Spleen (tissue), 11 donors: Measurements from ENCODE around the gene TP63. TPM values are rescaled to one million over a fixed set of nuclear protein-coding genes. Genes with fewer than 3 reads are reported as not detected.

Experiments used
- DNase-seq: peaks from one replicate; pipeline ENCODE4 v3.0.0-alpha.2; 2020
- H3K27ac ChIP-seq, 8 donors: fragments of 200-600 bp; sonication (generic) in 7 of 8; 1 replicate in 4 of 8; 2 replicates in 4 of 8; pipeline versions ENCODE4 v1.5.0 to v1.8.0; 2016 to 2021; ENCODE audit warnings: inconsistent platforms in 4 of 8, mild to moderate bottlenecking in 4 of 8, moderate library complexity in 1 of 8
- H3K27me3 ChIP-seq, 7 donors: fragments of 200-600 bp; sonication (generic) in 6 of 7; replicated peaks in 1 of 7; 1 replicate in 4 of 7; 2 replicates in 3 of 7; pipeline versions ENCODE4 v1.5.0 to v1.8.0; 2016 to 2021; ENCODE audit warnings: inconsistent platforms in 3 of 7, mild to moderate bottlenecking in 1 of 7
- H3K36me3 ChIP-seq, 6 donors: fragments of 200-600 bp; sonication (generic) in 5 of 6; 1 replicate in 4 of 6; 2 replicates in 2 of 6; pipeline versions ENCODE4 v1.5.0 to v1.8.0; 2016 to 2021; ENCODE audit warnings: inconsistent platforms in 2 of 6
- H3K4me1 ChIP-seq, 6 donors: fragments of 200-600 bp; sonication (generic) in 5 of 6; 1 replicate in 3 of 6; 2 replicates in 3 of 6; pipeline versions ENCODE4 v1.5.0 to v1.8.0; 2016 to 2021; ENCODE audit warnings: inconsistent platforms in 3 of 6
- H3K4me3 ChIP-seq, 8 donors: fragments of 200-600 bp; sonication (generic) in 7 of 8; 1 replicate in 4 of 8; 2 replicates in 4 of 8; pipeline versions ENCODE4 v1.5.0 to v1.8.0; 2016 to 2021; ENCODE audit warnings: inconsistent platforms in 4 of 8, mild to moderate bottlenecking in 4 of 8, moderate library complexity in 2 of 8
- H3K9me3 ChIP-seq, 8 donors: fragments of 200-600 bp; sonication (generic) in 7 of 8; 1 replicate in 4 of 8; 2 replicates in 4 of 8; pipeline versions ENCODE4 v1.5.0 to v1.8.0; 2016 to 2021; ENCODE audit warnings: inconsistent platforms in 4 of 8
- POLR2A ChIP-seq, 3 donors: fragments of 450-650 bp; IDR thresholded peaks; one replicate each; pipeline ENCODE4 v1.5.1; 2017; ENCODE audit warnings: antibody characterized with exemption in 3 of 3, mild to moderate bottlenecking in 1 of 3
- POLR2AphosphoS5 ChIP-seq, 3 donors: sonication (generic); formaldehyde crosslinking; IDR thresholded peaks; one replicate each; pipeline ENCODE4 v1.5.1; 2017; ENCODE audit warnings: antibody characterized with exemption in 3 of 3
- WGBS, 5 donors: extraction: QIAGEN DNeasy Blood & Tissue Kit in 3 of 5; methylation state at CpG; one replicate each; pipeline versions ENCODE4 v1.1.5 to v1.1.7; 2013 to 2018; 5-methylcytosine and 5-hydroxymethylcytosine counted together
- intact Hi-C: fragments of 100-400 bp; cut with DNase I; formaldehyde crosslinking; loops from one replicate; pipeline ENCODE4 v1.15.0; 2023; ENCODE audit warnings: low total_unique reads
- polyA plus RNA-seq, 3 donors: library from polyadenylated mRNA; stranded (reverse); fragments of 200-250 nt; gene quantifications; one replicate each; pipeline ENCODE4 v1.2.1, GENCODE V29; 2013
- total RNA-seq, 7 donors: library from RNA; depleted of rRNA in 3 of 7; stranded (reverse); fragments of >200 nt in 3 of 7; fragmentation: NEBNext Ultra II Directional in 4 of 7; extraction: Animal tissue kit (Norgen Biotek cat#: 25700) in 4 of 7; gene quantifications; one replicate each; pipeline versions ENCODE4 v1.1.0 to v1.2.1, GENCODE V29; 2016 to 2021
- TF ChIP-seq, protein P1 (sequence below), 11 experiments: fragments of 200-600 bp in 7 of 11; fragments of 450-650 bp in 4 of 11; sonication (generic) in 4 of 11; IDR thresholded peaks in 8 of 11; conservative IDR thresholded peaks in 3 of 11; 1 replicate in 7 of 11; 2 replicates in 4 of 11; pipeline versions ENCODE4 v1.4.0 to v1.8.0; 2016 to 2021; ENCODE audit warnings: antibody characterized with exemption in 11 of 11, inconsistent platforms in 4 of 11, mild to moderate bottlenecking in 1 of 11
- donor health status: healthy with polysubstance abuse.
- donor health status: DM: no; HTN: no; CAD: no; lungs with moderate emphysema.
- donor health status: DM: no; HTN: no; CAD: no.
- donor health status: Bipolar disorder and iron deficiency.
- donor health status: healthy.
- donor health status: DM: no; HTN: no; CAD: no.
- donor health status: DM: yes; HTN: yes; CAD: no.

Gene TP63
- total and polyA plus RNA-seq, 10 donors: 0.09 to 0.68 (median 0.29) TPM

DNA sequence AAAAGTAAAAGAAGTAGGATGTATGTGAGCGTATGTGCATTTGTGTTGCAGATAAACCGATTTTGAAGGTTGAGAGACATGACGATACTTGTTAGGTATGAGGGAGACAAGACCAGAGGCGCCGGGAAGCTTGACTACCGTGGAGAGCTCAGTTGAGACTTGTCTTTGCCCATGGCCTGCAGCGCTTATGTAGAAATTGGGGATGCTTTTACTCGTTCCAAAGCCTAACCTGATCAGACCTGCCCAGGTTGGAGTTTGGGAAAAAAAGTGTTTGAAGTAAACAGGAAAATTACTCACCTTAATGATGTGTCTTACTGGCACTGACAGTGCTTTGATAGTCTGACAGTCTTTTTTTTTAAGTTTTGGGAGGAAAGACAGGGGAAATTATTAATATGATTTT, 202.8 kb downstream of the TP63 start:
- DNase-seq: no peak
- H3K36me3 ChIP-seq: no peaks in the 10 kb centered on the region
- TF ChIP-seq, protein P1, sequence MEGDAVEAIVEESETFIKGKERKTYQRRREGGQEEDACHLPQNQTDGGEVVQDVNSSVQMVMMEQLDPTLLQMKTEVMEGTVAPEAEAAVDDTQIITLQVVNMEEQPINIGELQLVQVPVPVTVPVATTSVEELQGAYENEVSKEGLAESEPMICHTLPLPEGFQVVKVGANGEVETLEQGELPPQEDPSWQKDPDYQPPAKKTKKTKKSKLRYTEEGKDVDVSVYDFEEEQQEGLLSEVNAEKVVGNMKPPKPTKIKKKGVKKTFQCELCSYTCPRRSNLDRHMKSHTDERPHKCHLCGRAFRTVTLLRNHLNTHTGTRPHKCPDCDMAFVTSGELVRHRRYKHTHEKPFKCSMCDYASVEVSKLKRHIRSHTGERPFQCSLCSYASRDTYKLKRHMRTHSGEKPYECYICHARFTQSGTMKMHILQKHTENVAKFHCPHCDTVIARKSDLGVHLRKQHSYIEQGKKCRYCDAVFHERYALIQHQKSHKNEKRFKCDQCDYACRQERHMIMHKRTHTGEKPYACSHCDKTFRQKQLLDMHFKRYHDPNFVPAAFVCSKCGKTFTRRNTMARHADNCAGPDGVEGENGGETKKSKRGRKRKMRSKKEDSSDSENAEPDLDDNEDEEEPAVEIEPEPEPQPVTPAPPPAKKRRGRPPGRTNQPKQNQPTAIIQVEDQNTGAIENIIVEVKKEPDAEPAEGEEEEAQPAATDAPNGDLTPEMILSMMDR (IDR thresholded peaks at IDR 0.05 in 8 of 11, conservative IDR thresholded peaks at IDR 0.05 in 3 of 11): no peak
- TF ChIP-seq POLR2A (IDR thresholded peaks at IDR 0.05) (no peak), POLR2AphosphoS5 (IDR thresholded peaks at IDR 0.05) (no peak)
- no peaks in the 10 kb centered on the region for H3K4me1 ChIP-seq
- no peaks in the 10 kb centered on the region for H3K9me3 ChIP-seq
- intact Hi-C loops: no loop called here
- H3K27me3 ChIP-seq: no peaks in the 10 kb centered on the region
- no peak overlapping the region for H3K27ac ChIP-seq
- WGBS, 5 donors: 87 to 92% (median 89%) methylated on average over 8 of the region's 8 CpGs
- H3K4me3 ChIP-seq: no peak overlapping the region

DNA sequence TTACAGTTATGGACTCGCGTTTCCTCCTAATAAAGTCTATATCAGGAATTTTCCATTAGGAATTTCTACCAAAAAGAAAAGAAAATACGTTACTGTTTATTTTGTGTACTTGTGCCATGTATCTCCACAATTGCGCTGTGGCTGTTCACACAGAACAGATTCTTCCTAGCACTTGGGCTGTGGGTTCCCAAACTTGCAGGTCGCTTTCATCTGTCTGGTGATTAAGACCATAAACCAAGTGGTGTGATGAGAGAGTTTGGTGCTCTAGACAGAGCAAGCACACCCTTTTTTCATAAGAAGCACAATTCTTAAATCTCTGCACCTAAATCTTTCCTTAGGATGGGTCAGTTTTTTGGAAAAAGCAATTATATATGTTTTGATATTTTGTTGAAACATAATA, 203.3 kb downstream of the TP63 start:
- no peak for DNase-seq
- no peak overlapping the region for H3K4me3 ChIP-seq
- no peaks in the 10 kb centered on the region for H3K27me3 ChIP-seq
- no peak overlapping the region for H3K27ac ChIP-seq
- TF ChIP-seq POLR2A (IDR thresholded peaks at IDR 0.05): no peak
- TF ChIP-seq, protein P1 (IDR thresholded peaks at IDR 0.05 in 8 of 11, conservative IDR thresholded peaks at IDR 0.05 in 3 of 11): no peak
- H3K4me1 ChIP-seq: no peaks in the 10 kb centered on the region
- no peaks in the 10 kb centered on the region for H3K36me3 ChIP-seq
- WGBS, 5 donors: 88 to 92% (median 90%) methylated on average over 5 of the region's 5 CpGs
- intact Hi-C loops: no loop called here
- H3K9me3 ChIP-seq: no peaks in the 10 kb centered on the region

DNA sequence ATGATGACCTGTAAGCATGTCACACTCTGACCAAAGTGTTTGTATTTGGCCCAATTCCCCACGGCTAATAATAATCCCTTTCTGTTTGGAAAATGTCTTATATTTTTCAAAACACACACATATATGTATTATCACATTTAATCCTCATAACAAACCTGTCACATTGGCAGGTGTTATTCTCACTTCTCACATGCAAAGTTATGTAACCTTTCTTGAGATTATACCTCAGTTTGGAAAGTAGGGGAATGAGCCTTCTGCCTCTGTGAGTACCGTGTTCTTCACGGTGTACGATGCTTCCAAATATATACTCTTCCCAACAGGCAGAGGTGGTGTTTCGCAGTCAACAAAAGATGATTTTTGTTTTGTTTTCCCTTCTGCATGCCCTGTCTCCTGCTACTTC, 205.6 kb downstream of the TP63 start:
- Histone ChIP-seq H3K4me1 (no peaks in the 10 kb centered on the region), H3K9me3 (no peaks in the 10 kb centered on the region), H3K27ac (no peak overlapping the region), H3K27me3 (no peaks in the 10 kb centered on the region), H3K36me3 (no peaks in the 10 kb centered on the region), H3K4me3 (no peak overlapping the region)
- TF ChIP-seq POLR2A (IDR thresholded peaks at IDR 0.05): no peak
- TF ChIP-seq POLR2AphosphoS5 (IDR thresholded peaks at IDR 0.05): no peak
- TF ChIP-seq, protein P1 (IDR thresholded peaks at IDR 0.05 in 8 of 11, conservative IDR thresholded peaks at IDR 0.05 in 3 of 11): no peak
- WGBS, 5 donors: 72 to 81% (median 78%) methylated on average over 5 of the region's 5 CpGs
- intact Hi-C loops: no loop called here
- DNase-seq: no peak

DNA sequence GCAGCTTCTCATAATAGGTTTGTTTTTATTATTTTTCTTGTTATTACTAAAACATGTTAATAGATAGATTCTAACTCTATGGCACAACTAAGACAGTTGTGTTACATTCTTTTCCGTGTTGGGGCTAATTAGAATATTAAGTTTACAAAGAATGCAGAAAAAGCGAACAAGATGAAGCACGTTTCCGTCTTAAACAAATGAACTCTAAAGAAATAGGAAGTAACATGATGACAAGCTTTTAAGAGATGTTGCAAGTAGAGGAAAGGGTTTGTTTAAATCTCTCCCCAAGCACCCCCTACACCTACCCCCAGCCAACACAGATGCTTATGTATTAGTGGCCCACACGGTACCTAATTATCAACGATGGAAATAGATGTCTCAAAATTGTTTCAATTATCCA, 207.1 kb downstream of the TP63 start:
- no peaks in the 10 kb centered on the region for H3K27me3 ChIP-seq
- intact Hi-C loops: no loop called here
- WGBS, 5 donors: 55 to 78% (median 67%) methylated on average over 6 of the region's 6 CpGs
- H3K27ac ChIP-seq: no peak overlapping the region
- H3K36me3 ChIP-seq: no peaks in the 10 kb centered on the region
- no peak overlapping the region for H3K4me3 ChIP-seq
- DNase-seq: no peak
- no peaks in the 10 kb centered on the region for H3K9me3 ChIP-seq
- no peaks in the 10 kb centered on the region for H3K4me1 ChIP-seq
- TF ChIP-seq POLR2A (IDR thresholded peaks at IDR 0.05) (no peak), POLR2AphosphoS5 (IDR thresholded peaks at IDR 0.05) (no peak)
- TF ChIP-seq, protein P1 (IDR thresholded peaks at IDR 0.05 in 8 of 11, conservative IDR thresholded peaks at IDR 0.05 in 3 of 11): no peak
